Ovary (tissue), 9 donors: Measurements from ENCODE around the gene TIMP3. TPM values are rescaled to one million over a fixed set of nuclear protein-coding genes. Genes with fewer than 3 reads are reported as not detected.

Source experiments
- DNase-seq, 5 donors: peaks; one replicate each; pipeline ENCODE4 v3.0.0-alpha.2; 2019 to 2020
- H3K27ac ChIP-seq, 2 donors: fragments of 200-600 bp; one replicate each; pipeline versions ENCODE4 v1.5.1 to v1.8.0; 2019 to 2022
- H3K27me3 ChIP-seq: fragments of 200-600 bp; one replicate; pipeline ENCODE4 v1.8.0; 2022
- H3K36me3 ChIP-seq: fragments of 200-600 bp; sonication (generic); one replicate; pipeline ENCODE4 v1.5.1; 2019
- H3K4me1 ChIP-seq: one replicate; pipeline ENCODE4 v1.8.1; 2013; ENCODE audit warnings: mild to moderate bottlenecking, moderate library complexity; ENCODE audit not compliant: insufficient read depth
- H3K4me3 ChIP-seq: fragments of 200-600 bp; sonication (generic); one replicate; pipeline ENCODE4 v1.5.1; 2017
- H3K9me3 ChIP-seq, 2 donors: fragments of 200-600 bp in 1 of 2; sonication (generic) in 1 of 2; one replicate each; pipeline versions ENCODE4 v1.5.1 to v1.8.1; 2013 to 2019; ENCODE audit warnings: mild to moderate bottlenecking in 1 of 2, moderate library complexity in 1 of 2
- EP300 ChIP-seq: sonication (generic); formaldehyde crosslinking; IDR thresholded peaks from one replicate; pipeline ENCODE4 v1.6.1; 2017; ENCODE audit warnings: antibody characterized with exemption
- POLR2A ChIP-seq: fragments of 450-650 bp; IDR thresholded peaks from one replicate; pipeline ENCODE4 v1.6.1; 2017; ENCODE audit warnings: antibody characterized with exemption, mild to moderate bottlenecking, moderate library complexity
- WGBS, 3 donors: extraction: QIAGEN DNeasy Blood & Tissue Kit in 1 of 3; methylation state at CpG; one replicate each; pipeline versions ENCODE4 v1.1.5 to v1.1.7; 2013 to 2017; 5-methylcytosine and 5-hydroxymethylcytosine counted together
- intact Hi-C, 4 donors: fragments of 100-400 bp; cut with DNase I; formaldehyde crosslinking; loops; one replicate each; pipeline versions ENCODE4 v1.11.0 to v1.15.1; 2022 to 2023
- polyA plus RNA-seq, 2 donors: library from polyadenylated mRNA; stranded (reverse); fragments of 200-250 nt in 1 of 2; fragments of 350-450 nt in 1 of 2; fragmentation: Illumina TruSeq in 1 of 2; extraction: RNeasy Lipid Tissue Mini Kit (QIAGEN cat#74804) in 1 of 2; gene quantifications; one replicate each; pipeline ENCODE4 v1.2.3, GENCODE V29; 2013 to 2014
- total RNA-seq, 7 donors: library from RNA; depleted of rRNA in 2 of 7; stranded (reverse); fragments of >200 nt in 2 of 7; fragmentation: NEBNext Ultra II Directional in 3 of 7; extraction: Animal tissue kit (Norgen Biotek cat#: 25700) in 3 of 7; gene quantifications; one replicate each; pipeline versions ENCODE4 v1.1.0 to v1.2.4, GENCODE V29; 2016 to 2023
- TF ChIP-seq, protein P1 (sequence below), 3 donors: fragments of 450-650 bp in 2 of 3; fragments of 200-600 bp in 1 of 3; IDR thresholded peaks; one replicate each; pipeline versions ENCODE4 v1.5.1 to v1.8.0; 2016 to 2022; ENCODE audit warnings: antibody characterized with exemption in 3 of 3, mild to moderate bottlenecking in 1 of 3
- donor health status: DM: no; HTN: no; CAD: no; lungs with moderate emphysema.
- donor health status: DM: no; HTN: no; CAD: no.
- donor health status: Bipolar disorder and iron deficiency.
- donor health status: DM: yes; HTN: yes; CAD: no.
- donor health status: DM: no; HTN: no; CAD: no.
- donor health status: DM: yes; HTN: yes; CAD: no.

TIMP3 gene
- total and polyA plus RNA-seq, 9 donors: 48.5 to 565 (median 121) TPM

DNA sequence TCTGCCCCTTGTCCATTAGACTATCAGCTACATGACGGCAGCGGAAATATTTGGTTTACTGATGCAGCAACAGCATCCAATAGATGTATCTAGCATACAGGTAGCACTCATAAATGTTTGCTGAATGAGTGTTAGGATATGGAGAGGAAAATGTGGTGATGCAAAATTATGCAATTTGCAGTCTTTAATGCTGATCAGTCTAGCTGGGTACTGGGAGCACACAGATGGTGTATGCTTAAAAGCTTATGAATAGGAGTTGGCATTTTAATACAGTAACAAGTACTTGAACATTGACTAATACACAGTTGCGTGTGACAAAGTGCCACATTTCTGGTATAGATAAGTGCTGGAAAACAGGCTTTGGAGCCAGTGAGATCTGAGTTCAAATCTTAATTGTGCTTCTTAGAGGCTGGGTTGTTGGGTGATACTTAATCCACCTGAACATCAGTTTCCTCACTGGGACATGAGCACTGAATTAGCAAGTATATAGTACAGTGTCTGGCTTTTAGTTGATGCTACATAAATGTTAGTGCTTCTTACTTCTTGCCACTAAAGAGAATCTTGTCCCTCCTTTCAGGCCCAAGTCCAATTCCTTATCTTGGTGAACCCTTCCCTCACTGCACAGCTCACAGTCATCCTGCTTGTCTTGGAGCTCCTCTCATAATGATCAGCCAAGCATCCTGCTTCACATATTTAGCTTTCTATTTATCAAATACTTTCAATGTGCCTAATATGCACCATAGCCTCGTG, 99.6 kb downstream of the TIMP3 start:
- no peaks in the 10 kb centered on the region for H3K36me3 ChIP-seq
- no peak overlapping the region for H3K4me3 ChIP-seq
- no peak overlapping the region for H3K27ac ChIP-seq
- no peaks in the 10 kb centered on the region for H3K4me1 ChIP-seq
- intact Hi-C loops: no loop called here
- H3K27me3 ChIP-seq: no peaks in the 10 kb centered on the region
- WGBS, 3 donors: 80 to 87% (median 82%) methylated on average over 4 of the region's 4 CpGs
- H3K9me3 ChIP-seq: no peaks in the 10 kb centered on the region
- TF ChIP-seq, protein P1, sequence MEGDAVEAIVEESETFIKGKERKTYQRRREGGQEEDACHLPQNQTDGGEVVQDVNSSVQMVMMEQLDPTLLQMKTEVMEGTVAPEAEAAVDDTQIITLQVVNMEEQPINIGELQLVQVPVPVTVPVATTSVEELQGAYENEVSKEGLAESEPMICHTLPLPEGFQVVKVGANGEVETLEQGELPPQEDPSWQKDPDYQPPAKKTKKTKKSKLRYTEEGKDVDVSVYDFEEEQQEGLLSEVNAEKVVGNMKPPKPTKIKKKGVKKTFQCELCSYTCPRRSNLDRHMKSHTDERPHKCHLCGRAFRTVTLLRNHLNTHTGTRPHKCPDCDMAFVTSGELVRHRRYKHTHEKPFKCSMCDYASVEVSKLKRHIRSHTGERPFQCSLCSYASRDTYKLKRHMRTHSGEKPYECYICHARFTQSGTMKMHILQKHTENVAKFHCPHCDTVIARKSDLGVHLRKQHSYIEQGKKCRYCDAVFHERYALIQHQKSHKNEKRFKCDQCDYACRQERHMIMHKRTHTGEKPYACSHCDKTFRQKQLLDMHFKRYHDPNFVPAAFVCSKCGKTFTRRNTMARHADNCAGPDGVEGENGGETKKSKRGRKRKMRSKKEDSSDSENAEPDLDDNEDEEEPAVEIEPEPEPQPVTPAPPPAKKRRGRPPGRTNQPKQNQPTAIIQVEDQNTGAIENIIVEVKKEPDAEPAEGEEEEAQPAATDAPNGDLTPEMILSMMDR (IDR thresholded peaks at IDR 0.05): no peak
- TF ChIP-seq EP300: no peak
- no peak for TF ChIP-seq POLR2A
- DNase-seq: no peak

DNA sequence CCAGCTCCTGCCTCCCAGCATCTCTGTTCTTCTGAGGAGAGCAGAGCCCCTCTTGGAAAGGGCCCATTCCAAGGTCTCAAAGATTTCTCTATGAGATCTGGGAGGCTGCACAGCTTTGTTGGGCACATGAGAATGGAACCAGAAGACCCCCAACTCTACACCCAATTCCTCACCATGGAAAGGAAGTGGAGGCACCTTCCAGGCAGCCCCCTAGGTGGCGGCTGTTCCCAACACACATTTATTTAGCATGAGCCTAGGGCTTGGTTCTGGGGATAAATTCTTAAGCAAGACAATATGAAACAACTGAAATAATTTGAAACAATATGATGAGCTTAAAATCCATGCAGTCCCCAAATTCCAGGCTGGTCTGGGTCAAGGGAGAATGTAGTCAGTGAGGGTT, 100.4 kb downstream of the TIMP3 start:
- no peak for DNase-seq
- H3K4me1 ChIP-seq: no peaks in the 10 kb centered on the region
- H3K9me3 ChIP-seq: no peaks in the 10 kb centered on the region
- no peaks in the 10 kb centered on the region for H3K27me3 ChIP-seq
- intact Hi-C loops: no loop called here
- TF ChIP-seq POLR2A: no peak
- TF ChIP-seq EP300: no peak
- TF ChIP-seq, protein P1 (IDR thresholded peaks at IDR 0.05): no peak
- H3K4me3 ChIP-seq: no peak overlapping the region
- WGBS, 3 donors: 0 to 100% (median 52%) methylated on average over 1 of the region's 1 CpG
- no peaks in the 10 kb centered on the region for H3K36me3 ChIP-seq
- H3K27ac ChIP-seq: no peak overlapping the region

DNA sequence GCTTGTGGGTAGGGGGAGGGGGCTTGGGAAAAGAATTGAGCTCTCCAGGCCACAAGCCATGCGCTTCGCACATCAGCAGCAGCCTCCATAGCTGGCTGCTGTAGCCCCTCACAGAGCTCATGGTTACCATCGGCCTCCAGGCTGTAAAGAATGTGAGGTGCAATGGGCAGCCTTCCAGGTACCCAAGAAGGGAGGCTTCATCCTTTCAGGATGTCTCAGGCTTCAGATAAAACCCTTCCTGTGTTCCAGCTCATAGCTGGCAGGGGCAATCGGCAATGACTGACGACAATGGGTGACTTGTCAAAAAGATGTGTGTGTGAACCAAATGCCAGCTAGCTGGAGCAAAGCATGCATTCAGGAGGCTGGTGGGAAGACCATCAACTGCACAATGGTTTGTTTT, 102.0 kb downstream of the TIMP3 start:
- H3K27me3 ChIP-seq: no peaks in the 10 kb centered on the region
- no peak overlapping the region for H3K27ac ChIP-seq
- no peaks in the 10 kb centered on the region for H3K9me3 ChIP-seq
- TF ChIP-seq, protein P1 (IDR thresholded peaks at IDR 0.05): no peak
- TF ChIP-seq EP300: no peak
- TF ChIP-seq POLR2A: no peak
- DNase-seq: no peak
- 86 to 91% (median 89%) methylated on average over 5 of the region's 5 CpGs for WGBS, 3 donors
- H3K36me3 ChIP-seq: no peaks in the 10 kb centered on the region
- H3K4me1 ChIP-seq: no peaks in the 10 kb centered on the region
- intact Hi-C loops: no loop called here
- no peak overlapping the region for H3K4me3 ChIP-seq

DNA sequence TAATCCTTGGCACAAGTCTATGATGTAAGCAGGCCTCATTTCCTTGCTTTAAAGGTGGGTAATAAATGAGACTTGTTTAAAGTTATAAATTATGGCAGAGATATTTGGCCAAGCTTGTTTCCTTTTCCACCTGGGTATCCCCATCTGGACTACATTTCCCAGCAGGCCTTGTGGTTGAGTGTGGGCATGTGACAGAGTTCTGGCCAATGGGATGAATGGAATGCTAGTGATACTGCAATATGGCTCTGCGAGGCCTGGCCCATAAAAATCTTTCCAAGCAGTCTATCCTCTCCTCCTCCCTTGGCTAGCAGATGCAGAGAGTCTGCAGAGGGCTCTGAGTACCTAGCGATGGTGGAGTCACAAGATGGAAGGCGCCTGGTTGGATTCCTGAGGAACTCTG, 102.5 kb downstream of the TIMP3 start:
- Histone ChIP-seq H3K36me3 (no peaks in the 10 kb centered on the region), H3K27ac (no peak overlapping the region), H3K4me1 (no peaks in the 10 kb centered on the region), H3K27me3 (no peaks in the 10 kb centered on the region), H3K9me3 (no peaks in the 10 kb centered on the region), H3K4me3 (no peak overlapping the region)
- TF ChIP-seq POLR2A (no peak), EP300 (no peak)
- TF ChIP-seq, protein P1 (IDR thresholded peaks at IDR 0.05): no peak
- intact Hi-C loops: no loop called here
- 81 to 86% (median 84%) methylated on average over 3 of the region's 3 CpGs for WGBS, 3 donors
- peak in 1 of 5 donors; percentile 45 for DNase-seq
